EH (cell line): ENCODE results near the gene MYBBP1A.
"Not testable (repeated sequence)": the region's sequence is repeated elsewhere in the genome, so short reads cannot be mapped to it uniquely, and the experiment has no call there.

Experiments used
- DNase-seq: peaks from one replicate; pipeline ENCODE4 v3.0.0-alpha.2; 2015; ENCODE audit warnings: low read depth

The MYBBP1A gene

GRCh38 chr17:4554997-4555799 is at the start of gene MYBBP1A:
TSS of gene MYBBP1A (minus strand) at chr17:4555384. CDS start at chr17:4555324, 60 bp downstream.
- peak; percentile 97 for DNase-seq

- not testable (repeated sequence) for DNase-seq
These were observed 49.6 kb upstream of the MYBBP1A start for GRCh38 chr17:4604736-4605135.

GRCh38 chr17:4604111-4604644 is 49.0 kb upstream of the MYBBP1A start:
- DNase-seq = peak; percentile 62

- DNase-seq = no peak
These were observed 46.9 kb upstream of the MYBBP1A start for GRCh38 chr17:4602041-4602440.

GRCh38 chr17:4601326-4601725 is 46.1 kb upstream of the MYBBP1A start:
- DNase-seq = no peak

GRCh38 chr17:4600563-4600962 is 45.4 kb upstream of the MYBBP1A start:
- no peak for DNase-seq

- DNase-seq = no peak
These were observed 44.5 kb upstream of the MYBBP1A start for GRCh38 chr17:4599505-4600281.

GRCh38 chr17:4598776-4599504 is 43.8 kb upstream of the MYBBP1A start:
- DNase-seq = no peak

GRCh38 chr17:4597975-4598374 is 42.8 kb upstream of the MYBBP1A start:
- no peak for DNase-seq

GRCh38 chr17:4596636-4597380 is 41.6 kb upstream of the MYBBP1A start:
- no peak for DNase-seq

GRCh38 chr17:4595685-4596342 is 40.6 kb upstream of the MYBBP1A start:
- not testable (repeated sequence) for DNase-seq

GRCh38 chr17:4594931-4595684 is 39.9 kb upstream of the MYBBP1A start:
- DNase-seq = no peak

- DNase-seq = no peak
These were observed 39.2 kb upstream of the MYBBP1A start for GRCh38 chr17:4594406-4594805.

- no peak for DNase-seq
These were observed 37.8 kb upstream of the MYBBP1A start for GRCh38 chr17:4593021-4593421.

GRCh38 chr17:4592240-4593005 is 37.2 kb upstream of the MYBBP1A start:
- DNase-seq = no peak

GRCh38 chr17:4591529-4591928 is 36.3 kb upstream of the MYBBP1A start:
- peak; percentile 16 for DNase-seq

GRCh38 chr17:4590981-4591453 is 35.8 kb upstream of the MYBBP1A start:
- no peak for DNase-seq

GRCh38 chr17:4590042-4590441 is 34.9 kb upstream of the MYBBP1A start:
- DNase-seq = not testable (repeated sequence)

GRCh38 chr17:4588898-4589625 is 33.9 kb upstream of the MYBBP1A start:
- no peak for DNase-seq
